Measurements from ENCODE around the gene ALDH1B1. TPM values are rescaled to one million over a fixed set of nuclear protein-coding genes. Genes with fewer than 3 reads are reported as not detected.

ALDH1B1 gene
- total and polyA plus RNA-seq, 2 of the 13 experiments (the other 11 are each of a cell fraction or from before 2014, with no cell fraction given) = 45.1 to 125 TPM

DNA sequence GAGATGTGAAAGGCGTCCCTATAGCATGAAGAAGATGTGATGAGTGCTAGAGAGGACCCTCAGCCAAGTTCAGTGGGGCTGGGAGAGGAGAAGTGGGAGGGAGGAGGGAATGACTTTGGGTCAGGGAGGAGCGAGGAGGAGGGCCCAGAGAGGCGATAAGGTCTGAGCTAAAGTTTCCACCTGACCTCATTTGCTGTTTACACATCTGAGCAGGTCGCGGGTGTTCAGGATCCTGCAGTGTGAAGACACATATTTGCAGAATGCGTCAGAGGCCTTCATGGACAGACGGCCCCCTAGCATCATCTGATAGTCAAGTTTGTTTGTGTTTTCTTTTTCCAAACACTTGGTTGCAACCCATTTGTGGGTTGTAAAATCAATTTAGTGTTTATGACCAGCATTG is 50.7 kb downstream of the ALDH1B1 start (continued):
- TF ChIP-seq ZNF75D (CRISPR knock-in tag; IDR thresholded peaks at IDR 0.05; ENCODE audit: borderline replicate concordance) (no peak), KAT8 (CRISPR knock-in tag; IDR thresholded peaks at IDR 0.05) (0 out of 2 replicates have a peak, but pooled peaks have one; percentile 40), RAD51 (IDR thresholded peaks at IDR 0.05; ENCODE audit: borderline replicate concordance) (no peak), TCF7 (IDR thresholded peaks at IDR 0.05; ENCODE audit: low read depth) (0 out of 2 replicates have a peak, but pooled peaks have one; percentile 18), HOXA5 (CRISPR knock-in tag; IDR thresholded peaks at IDR 0.05) (no peak), MYNN (CRISPR knock-in tag; IDR thresholded peaks at IDR 0.05; ENCODE audit: low read depth) (no peak), ATAD3A (CRISPR knock-in tag; IDR thresholded peaks at IDR 0.05) (no peak), ZNF234 (CRISPR knock-in tag; conservative IDR thresholded peaks at IDR 0.05) (no peak), PRPF4 (IDR thresholded peaks at IDR 0.05; ENCODE audit: low read depth, low read length, poor library complexity, severe bottlenecking) (no peak), ZMYM4 (CRISPR knock-in tag; IDR thresholded peaks at IDR 0.05) (no peak), MZF1 (CRISPR knock-in tag; IDR thresholded peaks at IDR 0.05; ENCODE audit: borderline replicate concordance) (no peak), CBX2 (IDR thresholded peaks at IDR 0.05; ENCODE audit: low read depth, low read length) (no peak), CBX2 (CRISPR knock-in tag; IDR thresholded peaks at IDR 0.05; ENCODE audit: low read depth) (no peak), GZF1 (CRISPR knock-in tag; IDR thresholded peaks at IDR 0.05) (no peak), ZNF550 (CRISPR knock-in tag; IDR thresholded peaks at IDR 0.05; ENCODE audit: borderline replicate concordance) (no peak), NKX3-1 (CRISPR knock-in tag; IDR thresholded peaks at IDR 0.05) (no peak), ZNF543 (CRISPR knock-in tag; IDR thresholded peaks at IDR 0.05) (no peak), RXRB (CRISPR knock-in tag; IDR thresholded peaks at IDR 0.05; ENCODE audit: borderline replicate concordance) (peak; percentile 78), MBD4 (IDR thresholded peaks at IDR 0.05; ENCODE audit: borderline replicate concordance, low read length) (no peak), ZNF337 (CRISPR knock-in tag; IDR thresholded peaks at IDR 0.05; ENCODE audit: borderline replicate concordance, low read depth) (no peak), NFYB (CRISPR knock-in tag; IDR thresholded peaks at IDR 0.05) (no peak), ZBTB8A (CRISPR knock-in tag; IDR thresholded peaks at IDR 0.05; ENCODE audit: borderline replicate concordance, low read depth) (no peak), STAG1 (CRISPR knock-in tag; IDR thresholded peaks at IDR 0.05) (no peak), NFIB (CRISPR knock-in tag; IDR thresholded peaks at IDR 0.05; ENCODE audit: borderline replicate concordance) (no peak)
- TF ChIP-seq, protein P1, sequence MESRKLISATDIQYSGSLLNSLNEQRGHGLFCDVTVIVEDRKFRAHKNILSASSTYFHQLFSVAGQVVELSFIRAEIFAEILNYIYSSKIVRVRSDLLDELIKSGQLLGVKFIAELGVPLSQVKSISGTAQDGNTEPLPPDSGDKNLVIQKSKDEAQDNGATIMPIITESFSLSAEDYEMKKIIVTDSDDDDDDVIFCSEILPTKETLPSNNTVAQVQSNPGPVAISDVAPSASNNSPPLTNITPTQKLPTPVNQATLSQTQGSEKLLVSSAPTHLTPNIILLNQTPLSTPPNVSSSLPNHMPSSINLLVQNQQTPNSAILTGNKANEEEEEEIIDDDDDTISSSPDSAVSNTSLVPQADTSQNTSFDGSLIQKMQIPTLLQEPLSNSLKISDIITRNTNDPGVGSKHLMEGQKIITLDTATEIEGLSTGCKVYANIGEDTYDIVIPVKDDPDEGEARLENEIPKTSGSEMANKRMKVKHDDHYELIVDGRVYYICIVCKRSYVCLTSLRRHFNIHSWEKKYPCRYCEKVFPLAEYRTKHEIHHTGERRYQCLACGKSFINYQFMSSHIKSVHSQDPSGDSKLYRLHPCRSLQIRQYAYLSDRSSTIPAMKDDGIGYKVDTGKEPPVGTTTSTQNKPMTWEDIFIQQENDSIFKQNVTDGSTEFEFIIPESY (CRISPR knock-in tag; IDR thresholded peaks at IDR 0.05) = no peak
- TF ChIP-seq, protein P2, sequence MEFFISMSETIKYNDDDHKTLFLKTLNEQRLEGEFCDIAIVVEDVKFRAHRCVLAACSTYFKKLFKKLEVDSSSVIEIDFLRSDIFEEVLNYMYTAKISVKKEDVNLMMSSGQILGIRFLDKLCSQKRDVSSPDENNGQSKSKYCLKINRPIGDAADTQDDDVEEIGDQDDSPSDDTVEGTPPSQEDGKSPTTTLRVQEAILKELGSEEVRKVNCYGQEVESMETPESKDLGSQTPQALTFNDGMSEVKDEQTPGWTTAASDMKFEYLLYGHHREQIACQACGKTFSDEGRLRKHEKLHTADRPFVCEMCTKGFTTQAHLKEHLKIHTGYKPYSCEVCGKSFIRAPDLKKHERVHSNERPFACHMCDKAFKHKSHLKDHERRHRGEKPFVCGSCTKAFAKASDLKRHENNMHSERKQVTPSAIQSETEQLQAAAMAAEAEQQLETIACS (CRISPR knock-in tag; IDR thresholded peaks at IDR 0.05) = no peak
- TF ChIP-seq, protein P3, sequence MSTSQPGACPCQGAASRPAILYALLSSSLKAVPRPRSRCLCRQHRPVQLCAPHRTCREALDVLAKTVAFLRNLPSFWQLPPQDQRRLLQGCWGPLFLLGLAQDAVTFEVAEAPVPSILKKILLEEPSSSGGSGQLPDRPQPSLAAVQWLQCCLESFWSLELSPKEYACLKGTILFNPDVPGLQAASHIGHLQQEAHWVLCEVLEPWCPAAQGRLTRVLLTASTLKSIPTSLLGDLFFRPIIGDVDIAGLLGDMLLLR (CRISPR knock-in tag; IDR thresholded peaks at IDR 0.05) = no peak
- TF ChIP-seq, protein P4, sequence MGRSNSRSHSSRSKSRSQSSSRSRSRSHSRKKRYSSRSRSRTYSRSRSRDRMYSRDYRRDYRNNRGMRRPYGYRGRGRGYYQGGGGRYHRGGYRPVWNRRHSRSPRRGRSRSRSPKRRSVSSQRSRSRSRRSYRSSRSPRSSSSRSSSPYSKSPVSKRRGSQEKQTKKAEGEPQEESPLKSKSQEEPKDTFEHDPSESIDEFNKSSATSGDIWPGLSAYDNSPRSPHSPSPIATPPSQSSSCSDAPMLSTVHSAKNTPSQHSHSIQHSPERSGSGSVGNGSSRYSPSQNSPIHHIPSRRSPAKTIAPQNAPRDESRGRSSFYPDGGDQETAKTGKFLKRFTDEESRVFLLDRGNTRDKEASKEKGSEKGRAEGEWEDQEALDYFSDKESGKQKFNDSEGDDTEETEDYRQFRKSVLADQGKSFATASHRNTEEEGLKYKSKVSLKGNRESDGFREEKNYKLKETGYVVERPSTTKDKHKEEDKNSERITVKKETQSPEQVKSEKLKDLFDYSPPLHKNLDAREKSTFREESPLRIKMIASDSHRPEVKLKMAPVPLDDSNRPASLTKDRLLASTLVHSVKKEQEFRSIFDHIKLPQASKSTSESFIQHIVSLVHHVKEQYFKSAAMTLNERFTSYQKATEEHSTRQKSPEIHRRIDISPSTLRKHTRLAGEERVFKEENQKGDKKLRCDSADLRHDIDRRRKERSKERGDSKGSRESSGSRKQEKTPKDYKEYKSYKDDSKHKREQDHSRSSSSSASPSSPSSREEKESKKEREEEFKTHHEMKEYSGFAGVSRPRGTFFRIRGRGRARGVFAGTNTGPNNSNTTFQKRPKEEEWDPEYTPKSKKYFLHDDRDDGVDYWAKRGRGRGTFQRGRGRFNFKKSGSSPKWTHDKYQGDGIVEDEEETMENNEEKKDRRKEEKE (IDR thresholded peaks at IDR 0.05) = no peak

Data from HepG2 (cell line).